ENCODE data around the gene SRP54.

SRP54 gene

GRCh38 chr14:34997762-34998161 is 15.0 kb downstream of the SRP54 start:
- TF ChIP-seq CTCF (IDR thresholded peaks at IDR 0.05; ENCODE audit: insufficient read depth, low read depth, low read length, missing control alignments) = no peak
- DNase-seq (ENCODE audit: low read depth) = no peak

GRCh38 chr14:34999500-34999899 is 16.7 kb downstream of the SRP54 start:
- H3K4me3 ChIP-seq (ENCODE audit: low read length) = no peak overlapping the region
- TF ChIP-seq CTCF (IDR thresholded peaks at IDR 0.05; ENCODE audit: insufficient read depth, low read depth, low read length, missing control alignments) = no peak
- DNase-seq (ENCODE audit: low read depth) = no peak

More at GRCh38 chr14:34997762-34998161, 15.0 kb downstream of the SRP54 start:
- H3K4me3 ChIP-seq (ENCODE audit: low read length) = no peak overlapping the region

- no peak overlapping the region for H3K4me3 ChIP-seq (ENCODE audit: low read length)
- DNase-seq (ENCODE audit: low read depth) = no peak
- no peak for TF ChIP-seq CTCF (IDR thresholded peaks at IDR 0.05; ENCODE audit: insufficient read depth, low read depth, low read length, missing control alignments)
These were observed 18.8 kb downstream of the SRP54 start for GRCh38 chr14:35001621-35002020.

- TF ChIP-seq CTCF (IDR thresholded peaks at IDR 0.05; ENCODE audit: insufficient read depth, low read depth, low read length, missing control alignments) = no peak
- H3K4me3 ChIP-seq (ENCODE audit: low read length) = no peak overlapping the region
- DNase-seq (ENCODE audit: low read depth) = no peak
These were observed 22.0 kb downstream of the SRP54 start for GRCh38 chr14:35004839-35005238.

GRCh38 chr14:35016568-35016967 is 33.8 kb downstream of the SRP54 start:
- no peak overlapping the region for H3K4me3 ChIP-seq (ENCODE audit: low read length)
- DNase-seq (ENCODE audit: low read depth) = no peak
- no peak for TF ChIP-seq CTCF (IDR thresholded peaks at IDR 0.05; ENCODE audit: insufficient read depth, low read depth, low read length, missing control alignments)

GRCh38 chr14:35020713-35021112 is 37.9 kb downstream of the SRP54 start:
- no peak overlapping the region for H3K4me3 ChIP-seq (ENCODE audit: low read length)
- no peak for DNase-seq (ENCODE audit: low read depth)
- no peak for TF ChIP-seq CTCF (IDR thresholded peaks at IDR 0.05; ENCODE audit: insufficient read depth, low read depth, low read length, missing control alignments)

- H3K4me3 ChIP-seq (ENCODE audit: low read length) = no peak overlapping the region
- no peak for DNase-seq (ENCODE audit: low read depth)
- no peak for TF ChIP-seq CTCF (IDR thresholded peaks at IDR 0.05; ENCODE audit: insufficient read depth, low read depth, low read length, missing control alignments)
These were observed 45.6 kb downstream of the SRP54 start for GRCh38 chr14:35028435-35028834.
